Spleen (tissue), 11 donors: ENCODE measurements around the gene GINS2. TPM values are rescaled to one million over a fixed set of nuclear protein-coding genes. Genes with fewer than 3 reads are reported as not detected.

Source experiments
- DNase-seq: peaks from one replicate; pipeline ENCODE4 v3.0.0-alpha.2; 2020
- H3K27ac ChIP-seq, 8 donors: fragments of 200-600 bp; sonication (generic) in 7 of 8; 1 replicate in 4 of 8; 2 replicates in 4 of 8; pipeline versions ENCODE4 v1.5.0 to v1.8.0; 2016 to 2021; ENCODE audit warnings: inconsistent platforms in 4 of 8, mild to moderate bottlenecking in 4 of 8, moderate library complexity in 1 of 8
- H3K27me3 ChIP-seq, 7 donors: fragments of 200-600 bp; sonication (generic) in 6 of 7; replicated peaks in 1 of 7; 1 replicate in 4 of 7; 2 replicates in 3 of 7; pipeline versions ENCODE4 v1.5.0 to v1.8.0; 2016 to 2021; ENCODE audit warnings: inconsistent platforms in 3 of 7, mild to moderate bottlenecking in 1 of 7
- H3K36me3 ChIP-seq, 6 donors: fragments of 200-600 bp; sonication (generic) in 5 of 6; 1 replicate in 4 of 6; 2 replicates in 2 of 6; pipeline versions ENCODE4 v1.5.0 to v1.8.0; 2016 to 2021; ENCODE audit warnings: inconsistent platforms in 2 of 6
- H3K4me1 ChIP-seq, 6 donors: fragments of 200-600 bp; sonication (generic) in 5 of 6; 1 replicate in 3 of 6; 2 replicates in 3 of 6; pipeline versions ENCODE4 v1.5.0 to v1.8.0; 2016 to 2021; ENCODE audit warnings: inconsistent platforms in 3 of 6
- H3K4me3 ChIP-seq, 8 donors: fragments of 200-600 bp; sonication (generic) in 7 of 8; 1 replicate in 4 of 8; 2 replicates in 4 of 8; pipeline versions ENCODE4 v1.5.0 to v1.8.0; 2016 to 2021; ENCODE audit warnings: inconsistent platforms in 4 of 8, mild to moderate bottlenecking in 4 of 8, moderate library complexity in 2 of 8
- H3K9me3 ChIP-seq, 8 donors: fragments of 200-600 bp; sonication (generic) in 7 of 8; 1 replicate in 4 of 8; 2 replicates in 4 of 8; pipeline versions ENCODE4 v1.5.0 to v1.8.0; 2016 to 2021; ENCODE audit warnings: inconsistent platforms in 4 of 8
- CTCF ChIP-seq, 11 experiments: fragments of 200-600 bp in 7 of 11; fragments of 450-650 bp in 4 of 11; sonication (generic) in 4 of 11; IDR thresholded peaks in 8 of 11; conservative IDR thresholded peaks in 3 of 11; 1 replicate in 7 of 11; 2 replicates in 4 of 11; pipeline versions ENCODE4 v1.4.0 to v1.8.0; 2016 to 2021; ENCODE audit warnings: antibody characterized with exemption in 11 of 11, inconsistent platforms in 4 of 11, mild to moderate bottlenecking in 1 of 11
- POLR2A ChIP-seq, 3 donors: fragments of 450-650 bp; IDR thresholded peaks; one replicate each; pipeline ENCODE4 v1.5.1; 2017; ENCODE audit warnings: antibody characterized with exemption in 3 of 3, mild to moderate bottlenecking in 1 of 3
- POLR2AphosphoS5 ChIP-seq, 3 donors: sonication (generic); formaldehyde crosslinking; IDR thresholded peaks; one replicate each; pipeline ENCODE4 v1.5.1; 2017; ENCODE audit warnings: antibody characterized with exemption in 3 of 3
- WGBS, 5 donors: extraction: QIAGEN DNeasy Blood & Tissue Kit in 3 of 5; methylation state at CpG; one replicate each; pipeline versions ENCODE4 v1.1.5 to v1.1.7; 2013 to 2018; 5-methylcytosine and 5-hydroxymethylcytosine counted together
- intact Hi-C: fragments of 100-400 bp; cut with DNase I; formaldehyde crosslinking; loops from one replicate; pipeline ENCODE4 v1.15.0; 2023; ENCODE audit warnings: low total_unique reads
- polyA plus RNA-seq, 3 donors: library from polyadenylated mRNA; stranded (reverse); fragments of 200-250 nt; gene quantifications; one replicate each; pipeline ENCODE4 v1.2.1, GENCODE V29; 2013
- total RNA-seq, 7 donors: library from RNA; depleted of rRNA in 3 of 7; stranded (reverse); fragments of >200 nt in 3 of 7; fragmentation: NEBNext Ultra II Directional in 4 of 7; extraction: Animal tissue kit (Norgen Biotek cat#: 25700) in 4 of 7; gene quantifications; one replicate each; pipeline versions ENCODE4 v1.1.0 to v1.2.1, GENCODE V29; 2016 to 2021
- donor health status: healthy with polysubstance abuse.
- donor health status: DM: no; HTN: no; CAD: no; lungs with moderate emphysema.
- donor health status: DM: no; HTN: no; CAD: no.
- donor health status: Bipolar disorder and iron deficiency.
- donor health status: healthy.
- donor health status: DM: no; HTN: no; CAD: no.
- donor health status: DM: yes; HTN: yes; CAD: no.

Gene GINS2
- total and polyA plus RNA-seq, 10 donors = 1.0 to 7.0 (median 2.3) TPM

- WGBS, 5 donors = 89 to 97% (median 90%) methylated on average over 2 of the region's 2 CpGs
These were observed 3.5 kb downstream of the GINS2 start for GRCh38 chr16:85685251-85685650.

GRCh38 chr16:85683363-85683762 lies 5.4 kb downstream of the GINS2 start:
- intact Hi-C loops = no loop called here
- Histone ChIP-seq H3K27ac (no peak overlapping the region), H3K4me1 (peaks cover 8 to 34% (median 24%) of the 10 kb centered on the region in 6 donors), H3K27me3 (peaks cover 0 to 11% (median 0%) of the 10 kb centered on the region in 7 donors), H3K9me3 (no peaks in the 10 kb centered on the region), H3K4me3 (no peak overlapping the region), H3K36me3 (peaks cover 0 to 18% (median 4%) of the 10 kb centered on the region in 6 donors)
- peak; percentile 21 for DNase-seq
- TF ChIP-seq POLR2A (IDR thresholded peaks at IDR 0.05) = no peak
- no peak for TF ChIP-seq CTCF (IDR thresholded peaks at IDR 0.05 in 8 of 11, conservative IDR thresholded peaks at IDR 0.05 in 3 of 11)
- no peak for TF ChIP-seq POLR2AphosphoS5 (IDR thresholded peaks at IDR 0.05)

More at GRCh38 chr16:85685251-85685650, 3.5 kb downstream of the GINS2 start:
- intact Hi-C loops = no loop called here
- Histone ChIP-seq H3K27ac (no peak overlapping the region), H3K27me3 (peaks cover 0 to 22% (median 0%) of the 10 kb centered on the region in 7 donors), H3K4me1 (peaks cover 8 to 40% (median 29%) of the 10 kb centered on the region in 6 donors), H3K36me3 (peaks cover 0 to 9% (median 0%) of the 10 kb centered on the region in 6 donors), H3K4me3 (no peak overlapping the region), H3K9me3 (no peaks in the 10 kb centered on the region)
- TF ChIP-seq POLR2AphosphoS5 (IDR thresholded peaks at IDR 0.05) (no peak), CTCF (IDR thresholded peaks at IDR 0.05 in 8 of 11, conservative IDR thresholded peaks at IDR 0.05 in 3 of 11) (no peak), POLR2A (IDR thresholded peaks at IDR 0.05) (no peak)
- no peak for DNase-seq

- WGBS, 5 donors = 88 to 97% (median 94%) methylated on average over 9 of the region's 9 CpGs
- intact Hi-C loops = no loop called here
- no peaks in the 10 kb centered on the region for H3K9me3 ChIP-seq
These were observed 6.2 kb downstream of the GINS2 start for GRCh38 chr16:85682516-85682915.

GRCh38 chr16:85681255-85681654 lies 7.5 kb downstream of the GINS2 start:
- intact Hi-C loops = no loop called here
- Histone ChIP-seq H3K36me3 (peaks cover 0 to 39% (median 16%) of the 10 kb centered on the region in 6 donors), H3K27me3 (no peaks in the 10 kb centered on the region), H3K4me3 (no peak overlapping the region), H3K4me1 (peaks cover 6 to 21% (median 14%) of the 10 kb centered on the region in 6 donors), H3K9me3 (no peaks in the 10 kb centered on the region), H3K27ac (peak overlapping the region in 1 of 8 donors; percentile 35)
- no peak for TF ChIP-seq CTCF (IDR thresholded peaks at IDR 0.05 in 8 of 11, conservative IDR thresholded peaks at IDR 0.05 in 3 of 11)
- no peak for TF ChIP-seq POLR2AphosphoS5 (IDR thresholded peaks at IDR 0.05)
- no peak for TF ChIP-seq POLR2A (IDR thresholded peaks at IDR 0.05)
- 63 to 82% (median 79%) methylated on average over 8 of the region's 8 CpGs for WGBS, 5 donors
- peak; percentile 28 for DNase-seq

More at GRCh38 chr16:85682516-85682915, 6.2 kb downstream of the GINS2 start:
- peaks cover 6 to 25% (median 16%) of the 10 kb centered on the region in 6 donors for H3K4me1 ChIP-seq
- H3K27me3 ChIP-seq = peaks cover 0 to 4% (median 0%) of the 10 kb centered on the region in 7 donors
- no peak overlapping the region for H3K27ac ChIP-seq
- H3K4me3 ChIP-seq = no peak overlapping the region
- DNase-seq = peak; percentile 51
- peaks cover 0 to 27% (median 9%) of the 10 kb centered on the region in 6 donors for H3K36me3 ChIP-seq
- TF ChIP-seq POLR2A (IDR thresholded peaks at IDR 0.05) = no peak
- TF ChIP-seq CTCF (IDR thresholded peaks at IDR 0.05 in 8 of 11, conservative IDR thresholded peaks at IDR 0.05 in 3 of 11) = no peak
- TF ChIP-seq POLR2AphosphoS5 (IDR thresholded peaks at IDR 0.05) = no peak
